Hepatocyte (in vitro differentiated cells): ENCODE measurements around the gene OR13F1.

Source experiments
- EZH2 ChIP-seq: fragments of 200-600 bp; sonication (generic); IDR thresholded peaks from 2 replicates; pipeline ENCODE4 v1.6.1; 2016; ENCODE audit warnings: antibody characterized with exemption, mild to moderate bottlenecking, borderline replicate concordance
- EZH2phosphoT487 ChIP-seq: fragments of 200-600 bp; sonication (generic); IDR thresholded peaks from one replicate; pipeline ENCODE4 v1.6.1; 2018; ENCODE audit warnings: antibody characterized with exemption, mild to moderate bottlenecking, low read depth, moderate library complexity; ENCODE audit not compliant: unreplicated experiment, severe bottlenecking
- TF ChIP-seq, protein P1 (sequence below): fragments of 200-600 bp; sonication (generic); IDR thresholded peaks from 2 replicates; pipeline ENCODE4 v1.5.1; 2016; ENCODE audit warnings: antibody characterized with exemption, mild to moderate bottlenecking; ENCODE audit not compliant: poor library complexity

DNA sequence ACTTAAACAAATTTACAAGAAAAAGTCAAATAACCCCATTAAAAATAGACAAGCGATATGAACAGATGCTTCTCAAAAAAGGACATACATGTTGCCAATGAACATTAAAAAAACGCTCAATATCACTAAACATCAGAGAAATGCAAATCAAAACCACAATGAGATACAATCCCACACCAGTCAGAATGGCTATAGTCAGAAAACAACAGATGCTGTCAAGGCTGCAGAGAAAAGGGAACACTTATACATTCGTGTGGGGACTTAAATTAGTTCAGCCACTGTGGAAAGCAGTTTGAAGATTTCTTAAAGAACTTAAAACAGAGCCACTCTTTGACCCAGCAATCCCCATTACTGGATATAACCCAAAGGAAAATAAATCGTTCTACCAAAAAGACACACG is 10.8 kb downstream of the OR13F1 start:
- TF ChIP-seq, protein P1, sequence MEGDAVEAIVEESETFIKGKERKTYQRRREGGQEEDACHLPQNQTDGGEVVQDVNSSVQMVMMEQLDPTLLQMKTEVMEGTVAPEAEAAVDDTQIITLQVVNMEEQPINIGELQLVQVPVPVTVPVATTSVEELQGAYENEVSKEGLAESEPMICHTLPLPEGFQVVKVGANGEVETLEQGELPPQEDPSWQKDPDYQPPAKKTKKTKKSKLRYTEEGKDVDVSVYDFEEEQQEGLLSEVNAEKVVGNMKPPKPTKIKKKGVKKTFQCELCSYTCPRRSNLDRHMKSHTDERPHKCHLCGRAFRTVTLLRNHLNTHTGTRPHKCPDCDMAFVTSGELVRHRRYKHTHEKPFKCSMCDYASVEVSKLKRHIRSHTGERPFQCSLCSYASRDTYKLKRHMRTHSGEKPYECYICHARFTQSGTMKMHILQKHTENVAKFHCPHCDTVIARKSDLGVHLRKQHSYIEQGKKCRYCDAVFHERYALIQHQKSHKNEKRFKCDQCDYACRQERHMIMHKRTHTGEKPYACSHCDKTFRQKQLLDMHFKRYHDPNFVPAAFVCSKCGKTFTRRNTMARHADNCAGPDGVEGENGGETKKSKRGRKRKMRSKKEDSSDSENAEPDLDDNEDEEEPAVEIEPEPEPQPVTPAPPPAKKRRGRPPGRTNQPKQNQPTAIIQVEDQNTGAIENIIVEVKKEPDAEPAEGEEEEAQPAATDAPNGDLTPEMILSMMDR, result no peak
- no peak for TF ChIP-seq EZH2
- TF ChIP-seq EZH2phosphoT487, result no peak
